Measurements from ENCODE around the gene HOXB3. TPM values are rescaled to one million over a fixed set of nuclear protein-coding genes. Genes with fewer than 3 reads are reported as not detected.

Gene HOXB3
- total RNA-seq, 1 experiment from 2014 or later = not detected

DNA sequence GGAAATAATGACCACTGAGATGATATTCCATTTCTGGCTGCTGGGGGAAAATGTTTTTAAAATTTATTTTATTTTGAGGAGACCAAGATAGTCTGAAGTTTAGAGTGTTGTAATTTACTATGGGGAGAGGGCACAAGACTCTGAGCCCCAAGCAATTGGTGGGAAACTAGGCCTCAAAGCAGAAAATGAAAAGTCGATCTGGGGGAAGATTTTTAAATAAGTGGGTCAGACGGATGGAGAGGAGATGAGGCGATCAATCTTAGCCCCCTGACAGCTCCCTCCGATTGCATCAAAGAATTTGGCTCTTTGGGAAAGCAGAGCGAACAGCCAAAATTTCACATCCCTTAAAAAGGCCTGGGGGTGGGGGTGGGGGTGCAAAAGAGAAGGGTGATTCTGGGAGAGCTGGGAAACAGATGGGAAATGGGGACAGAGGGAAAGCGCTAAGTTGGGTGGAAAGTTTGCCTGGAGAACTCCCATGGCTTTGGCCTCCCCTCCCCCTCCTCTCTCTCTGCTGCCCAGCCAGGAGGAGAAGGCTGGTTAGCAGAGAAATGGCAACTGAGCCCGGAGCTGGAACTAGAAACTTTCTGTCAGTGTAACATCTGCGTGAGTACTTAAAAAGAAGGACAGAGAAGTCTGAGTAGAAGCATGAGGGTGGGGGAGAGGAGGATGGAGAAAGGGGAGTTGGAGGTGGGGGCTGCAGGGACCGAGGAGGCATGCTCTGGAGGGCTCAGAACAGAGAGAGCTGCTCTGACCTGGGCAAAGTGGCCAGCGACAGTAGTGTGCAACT is 43.7 kb downstream of the HOXB3 start:
- TF ChIP-seq, protein P1, sequence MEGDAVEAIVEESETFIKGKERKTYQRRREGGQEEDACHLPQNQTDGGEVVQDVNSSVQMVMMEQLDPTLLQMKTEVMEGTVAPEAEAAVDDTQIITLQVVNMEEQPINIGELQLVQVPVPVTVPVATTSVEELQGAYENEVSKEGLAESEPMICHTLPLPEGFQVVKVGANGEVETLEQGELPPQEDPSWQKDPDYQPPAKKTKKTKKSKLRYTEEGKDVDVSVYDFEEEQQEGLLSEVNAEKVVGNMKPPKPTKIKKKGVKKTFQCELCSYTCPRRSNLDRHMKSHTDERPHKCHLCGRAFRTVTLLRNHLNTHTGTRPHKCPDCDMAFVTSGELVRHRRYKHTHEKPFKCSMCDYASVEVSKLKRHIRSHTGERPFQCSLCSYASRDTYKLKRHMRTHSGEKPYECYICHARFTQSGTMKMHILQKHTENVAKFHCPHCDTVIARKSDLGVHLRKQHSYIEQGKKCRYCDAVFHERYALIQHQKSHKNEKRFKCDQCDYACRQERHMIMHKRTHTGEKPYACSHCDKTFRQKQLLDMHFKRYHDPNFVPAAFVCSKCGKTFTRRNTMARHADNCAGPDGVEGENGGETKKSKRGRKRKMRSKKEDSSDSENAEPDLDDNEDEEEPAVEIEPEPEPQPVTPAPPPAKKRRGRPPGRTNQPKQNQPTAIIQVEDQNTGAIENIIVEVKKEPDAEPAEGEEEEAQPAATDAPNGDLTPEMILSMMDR (conservative IDR thresholded peaks at IDR 0.05) = no peak
- Histone ChIP-seq H3K23ac (ENCODE audit: insufficient read length, low read depth, low read length) (no peak overlapping the region), H4K8ac (replicated peaks; ENCODE audit: insufficient read length, low read depth, low read length) (no peak overlapping the region), H3K56ac (ENCODE audit: insufficient read length, low read depth, low read length) (no peak overlapping the region), H3K9me3 (ENCODE audit: control insufficient read depth, low read depth, low read length) (no peaks in the 10 kb centered on the region), H3K27me3 (ENCODE audit: insufficient read depth, low read length) (peaks cover 92% of the 10 kb centered on the region), H3K14ac (ENCODE audit: insufficient read depth, low read length) (no peak overlapping the region), H3K27ac (ENCODE audit: insufficient read length, low read depth, low read length) (no peak overlapping the region), H2AK5ac (ENCODE audit: insufficient read length, low read length) (no peak overlapping the region), H3T11ph (ENCODE audit: low read length) (no peak overlapping the region), H4K5ac (ENCODE audit: insufficient read length, low read depth, low read length) (no peak overlapping the region), H4K91ac (ENCODE audit: insufficient read length, low read depth, low read length) (no peak overlapping the region), H3K79me1 (ENCODE audit: insufficient read depth, low read depth, low read length, poor library complexity, severe bottlenecking) (no peaks in the 10 kb centered on the region), H3K4me2 (ENCODE audit: insufficient read depth, insufficient read length, low read length) (no peak overlapping the region), H4K20me1 (ENCODE audit: control insufficient read depth, insufficient read depth, insufficient read length) (no peaks in the 10 kb centered on the region), H3K4ac (ENCODE audit: low read depth, low read length) (no peak overlapping the region), H2BK12ac (ENCODE audit: insufficient read length, low read depth, low read length) (no peak overlapping the region), H3K4me1 (ENCODE audit: insufficient read depth, low read length) (peaks cover 3% of the 10 kb centered on the region; the same call in 1 of the 2 replicates), H3K18ac (ENCODE audit: insufficient read length, low read depth, low read length) (no peak overlapping the region), H3K79me2 (ENCODE audit: insufficient read depth, low read length) (no peaks in the 10 kb centered on the region), H3K9ac (ENCODE audit: extremely low read depth, insufficient read length, low read length) (no peak overlapping the region), H3K23me2 (ENCODE audit: insufficient read length, low read depth, low read length, poor library complexity, severe bottlenecking) (peaks cover 5% of the 10 kb centered on the region), H2AFZ (ENCODE audit: low read length) (no peak overlapping the region), H2BK5ac (ENCODE audit: insufficient read length, low read length) (no peak overlapping the region), H2BK120ac (ENCODE audit: low read depth, low read length, poor library complexity, severe bottlenecking) (no peak overlapping the region), H2BK15ac (ENCODE audit: low read depth, low read length) (no peak overlapping the region), H2BK20ac (ENCODE audit: low read depth, low read length, poor library complexity, severe bottlenecking) (no peak overlapping the region)
- peaks cover 39 to 71% of the 10 kb centered on the region in 2 experiments for H3K4me1 Mint-ChIP-seq
- H3K27me3 Mint-ChIP-seq (ENCODE audit: low read depth) = peaks cover 99% of the 10 kb centered on the region
- H3K27ac Mint-ChIP-seq = no peak overlapping the region
- H3K4me3 Mint-ChIP-seq = no peak overlapping the region; a peak in 1 of 5 replicates
- DNase-seq = peak; percentile 78
- no peaks in the 10 kb centered on the region; a peak in 1 of 7 replicates for H3K36me3 Mint-ChIP-seq (ENCODE audit: insufficient read depth in 1 of 3, low read depth in 3 of 3)
- no CpG with 5 or more reads among the region's 10 CpGs for WGBS (ENCODE audit: extremely low coverage, insufficient read length, low lambda C conversion rate)
- H3K9me3 Mint-ChIP-seq = peaks cover 1 to 21% of the 10 kb centered on the region in 2 experiments; a peak in 3 of 5 replicates
